Caco-2 (cell line): Measurements from ENCODE around the gene IL1RL2. TPM values are rescaled to one million over a fixed set of nuclear protein-coding genes. Genes with fewer than 3 reads are reported as not detected.

Source experiments
- BruUV-seq: library from RNA; stranded (reverse); fragments of 400-500 nt; replicated peaks from 2 replicates; lab custom pipeline; 2021; lab: Mats Ljungman, UMichigan
- CTCF ChIA-PET: fragments of 300-600 bp; sonication (Branson Sonifier 250); formaldehyde crosslinking; loops from one replicate; lab custom pipeline; 2022; ENCODE audit warnings: antibody characterized with exemption; lab: Charles Lee
- POLR2A ChIA-PET: fragments of 300-600 bp; sonication (Branson Sonifier 250); formaldehyde crosslinking; loops from one replicate; lab custom pipeline; 2022; ENCODE audit warnings: antibody characterized with exemption; lab: Charles Lee
- DNase-seq, 2 experiments: peaks; one replicate each; pipeline versions ENCODE4 v3.0.0 to v3.0.0-alpha.2; 2020 to 2022
- H3K27me3 ChIP-seq: replicated peaks from 2 replicates; pipeline ENCODE4 v1.6.0; 2011; ENCODE audit warnings: low read length; ENCODE audit not compliant: control insufficient read depth, insufficient read depth
- H3K36me3 ChIP-seq: 2 replicates; pipeline ENCODE4 v1.5.1; 2011; ENCODE audit warnings: low read length; ENCODE audit not compliant: control insufficient read depth, insufficient read depth
- H3K4me1 ChIP-seq: fragments of 250-450 bp; sonication (Bioruptor Pico); 2 replicates; pipeline ENCODE4 v1.5.1; 2020; ENCODE audit warnings: mild to moderate bottlenecking
- H3K4me3 ChIP-seq: 2 replicates; pipeline ENCODE4 v1.5.1; 2011; ENCODE audit warnings: low read depth, mild to moderate bottlenecking, control low read depth, low read length
- H3K9me3 ChIP-seq: fragments of 250-450 bp; sonication (Bioruptor Pico); 2 replicates; pipeline ENCODE4 v1.5.1; 2020; ENCODE audit warnings: mild to moderate bottlenecking, moderate library complexity
- H3K27ac Mint-ChIP-seq: one replicate; pipeline ENCODE4 v1.8.0; 2022; ENCODE audit warnings: mixed read lengths; ENCODE audit not compliant: unreplicated experiment
- H3K27me3 Mint-ChIP-seq: one replicate; pipeline ENCODE4 v1.8.0; 2022; ENCODE audit warnings: mixed read lengths; ENCODE audit not compliant: insufficient read depth, unreplicated experiment
- H3K36me3 Mint-ChIP-seq: one replicate; pipeline ENCODE4 v1.8.0; 2022; ENCODE audit warnings: mild to moderate bottlenecking, mixed read lengths; ENCODE audit not compliant: insufficient read depth, unreplicated experiment
- H3K4me1 Mint-ChIP-seq: one replicate; pipeline ENCODE4 v1.8.0; 2022; ENCODE audit warnings: low read depth, mixed read lengths; ENCODE audit not compliant: unreplicated experiment
- H3K4me3 Mint-ChIP-seq: one replicate; pipeline ENCODE4 v1.8.0; 2022; ENCODE audit warnings: mild to moderate bottlenecking, moderate library complexity, mixed read lengths; ENCODE audit not compliant: unreplicated experiment
- H3K9me3 Mint-ChIP-seq: one replicate; pipeline ENCODE4 v1.8.0; 2022; ENCODE audit warnings: mixed read lengths; ENCODE audit not compliant: unreplicated experiment
- intact Hi-C: fragments of 100-400 bp; cut with micrococcal nuclease; formaldehyde crosslinking; loops from one replicate; pipeline ENCODE4 v1.10.0; 2022; ENCODE audit not compliant: unreplicated experiment
- total RNA-seq: library from RNA; stranded (reverse); gene quantifications from 2 replicates; pipeline ENCODE4 v1.2.3, GENCODE V29; 2022
- TF ChIP-seq, protein P1 (sequence below), 2 experiments: fragments of 200-600 bp in 1 of 2; IDR thresholded peaks; 1 replicate in 1 of 2; 2 replicates in 1 of 2; pipeline versions ENCODE4 v1.5.1 to v1.8.0; 2011 to 2022; ENCODE audit warnings: antibody characterized with exemption in 1 of 2, control low read depth in 1 of 2, inconsistent platforms in 1 of 2, low read depth in 1 of 2, low read length in 1 of 2, mild to moderate bottlenecking in 1 of 2, moderate library complexity in 1 of 2; ENCODE audit not compliant: insufficient read depth in 1 of 2, severe bottlenecking in 1 of 2, unreplicated experiment in 1 of 2

Gene IL1RL2
- total RNA-seq, 1 experiment from 2014 or later = not detected

DNA sequence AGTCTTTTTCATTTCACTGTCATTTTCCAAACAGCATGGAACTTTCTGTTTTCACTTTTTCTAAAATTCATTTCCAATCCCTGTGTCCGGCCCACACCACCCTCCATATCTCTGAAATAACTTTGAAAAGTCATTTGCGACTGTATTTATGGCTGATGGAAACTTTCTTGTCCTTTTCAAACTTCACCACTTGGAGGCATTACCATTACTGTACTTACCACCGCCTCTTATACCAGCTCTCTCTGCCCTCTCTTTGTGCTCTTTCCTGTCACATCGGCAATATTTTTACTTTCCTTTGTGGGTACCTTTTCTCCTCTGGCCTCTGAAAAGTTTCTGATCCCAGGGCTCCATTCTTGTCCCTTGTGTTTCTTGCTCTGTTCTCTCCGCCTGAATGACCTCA, 85.0 kb downstream of the IL1RL2 start:
- Histone ChIP-seq H3K4me3 (no peak overlapping the region), H3K9me3 (no peaks in the 10 kb centered on the region; the same call in 1 of the 2 replicates), H3K27me3 (no peaks in the 10 kb centered on the region), H3K4me1 (no peaks in the 10 kb centered on the region), H3K36me3 (no peaks in the 10 kb centered on the region)
- ChIA-PET CTCF (no interaction called here), POLR2A (no interaction called here)
- Mint-ChIP-seq H3K9me3 (peaks cover 13% of the 10 kb centered on the region), H3K36me3 (no peaks in the 10 kb centered on the region), H3K4me1 (no peaks in the 10 kb centered on the region), H3K4me3 (no peak overlapping the region), H3K27ac (no peak overlapping the region), H3K27me3 (peaks cover 12% of the 10 kb centered on the region)
- TF ChIP-seq, protein P1, sequence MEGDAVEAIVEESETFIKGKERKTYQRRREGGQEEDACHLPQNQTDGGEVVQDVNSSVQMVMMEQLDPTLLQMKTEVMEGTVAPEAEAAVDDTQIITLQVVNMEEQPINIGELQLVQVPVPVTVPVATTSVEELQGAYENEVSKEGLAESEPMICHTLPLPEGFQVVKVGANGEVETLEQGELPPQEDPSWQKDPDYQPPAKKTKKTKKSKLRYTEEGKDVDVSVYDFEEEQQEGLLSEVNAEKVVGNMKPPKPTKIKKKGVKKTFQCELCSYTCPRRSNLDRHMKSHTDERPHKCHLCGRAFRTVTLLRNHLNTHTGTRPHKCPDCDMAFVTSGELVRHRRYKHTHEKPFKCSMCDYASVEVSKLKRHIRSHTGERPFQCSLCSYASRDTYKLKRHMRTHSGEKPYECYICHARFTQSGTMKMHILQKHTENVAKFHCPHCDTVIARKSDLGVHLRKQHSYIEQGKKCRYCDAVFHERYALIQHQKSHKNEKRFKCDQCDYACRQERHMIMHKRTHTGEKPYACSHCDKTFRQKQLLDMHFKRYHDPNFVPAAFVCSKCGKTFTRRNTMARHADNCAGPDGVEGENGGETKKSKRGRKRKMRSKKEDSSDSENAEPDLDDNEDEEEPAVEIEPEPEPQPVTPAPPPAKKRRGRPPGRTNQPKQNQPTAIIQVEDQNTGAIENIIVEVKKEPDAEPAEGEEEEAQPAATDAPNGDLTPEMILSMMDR (IDR thresholded peaks at IDR 0.05; ENCODE audit: insufficient read depth in 1 of 2, low read depth in 1 of 2, low read length in 1 of 2, severe bottlenecking in 1 of 2, unreplicated experiment in 1 of 2) = no peak
- intact Hi-C loops = no loop called here
- BruUV-seq = no TSS peak
- DNase-seq = no peak

DNA sequence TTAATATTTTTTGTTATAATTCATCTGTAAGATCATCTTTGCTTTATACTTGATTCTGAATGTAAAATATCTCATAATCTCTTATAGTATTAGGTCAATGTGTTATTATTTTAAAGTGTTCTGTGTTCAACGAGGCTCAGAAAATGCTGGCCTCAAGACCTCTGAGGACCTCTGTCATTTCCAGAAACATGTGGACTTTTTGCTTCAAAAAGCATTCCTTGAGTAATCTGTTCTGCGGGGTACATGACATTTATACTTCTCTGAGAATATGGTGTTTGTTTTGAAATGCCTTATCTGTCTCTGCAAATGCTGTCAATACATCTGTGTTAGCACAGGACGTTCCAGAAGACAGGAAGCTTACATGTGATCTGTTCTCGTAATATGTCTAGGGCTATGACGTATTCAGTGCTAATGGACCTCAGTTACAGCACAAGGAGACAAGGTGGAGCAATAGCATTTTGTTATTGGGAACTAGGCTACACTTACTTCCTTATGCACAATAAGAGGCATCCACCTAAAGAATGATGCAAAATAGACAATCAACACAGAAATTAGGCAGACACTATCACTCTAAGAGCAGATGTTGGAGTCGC, 86.9 kb downstream of the IL1RL2 start:
- TF ChIP-seq, protein P1 (IDR thresholded peaks at IDR 0.05; ENCODE audit: insufficient read depth in 1 of 2, low read depth in 1 of 2, low read length in 1 of 2, severe bottlenecking in 1 of 2, unreplicated experiment in 1 of 2) = no peak
- H3K4me1 ChIP-seq = no peaks in the 10 kb centered on the region
- no peaks in the 10 kb centered on the region for H3K36me3 ChIP-seq
- ChIA-PET POLR2A (no interaction called here), CTCF (interaction anchor here (0.8 kb wide), 1 partner anchor 33 kb away, joined by 3 read pairs; no protein-coding TSS in a partner anchor)
- intact Hi-C loops = no loop called here
- Mint-ChIP-seq H3K9me3 (peaks cover 13% of the 10 kb centered on the region), H3K36me3 (no peaks in the 10 kb centered on the region), H3K4me3 (no peak overlapping the region), H3K4me1 (no peaks in the 10 kb centered on the region), H3K27ac (no peak overlapping the region), H3K27me3 (peaks cover 12% of the 10 kb centered on the region)
- DNase-seq = peak in 1 of 2 experiments; percentile 5
- H3K4me3 ChIP-seq = no peak overlapping the region
- no peaks in the 10 kb centered on the region; the same call in 1 of the 2 replicates for H3K9me3 ChIP-seq
- BruUV-seq = no TSS peak
- H3K27me3 ChIP-seq = no peaks in the 10 kb centered on the region

DNA sequence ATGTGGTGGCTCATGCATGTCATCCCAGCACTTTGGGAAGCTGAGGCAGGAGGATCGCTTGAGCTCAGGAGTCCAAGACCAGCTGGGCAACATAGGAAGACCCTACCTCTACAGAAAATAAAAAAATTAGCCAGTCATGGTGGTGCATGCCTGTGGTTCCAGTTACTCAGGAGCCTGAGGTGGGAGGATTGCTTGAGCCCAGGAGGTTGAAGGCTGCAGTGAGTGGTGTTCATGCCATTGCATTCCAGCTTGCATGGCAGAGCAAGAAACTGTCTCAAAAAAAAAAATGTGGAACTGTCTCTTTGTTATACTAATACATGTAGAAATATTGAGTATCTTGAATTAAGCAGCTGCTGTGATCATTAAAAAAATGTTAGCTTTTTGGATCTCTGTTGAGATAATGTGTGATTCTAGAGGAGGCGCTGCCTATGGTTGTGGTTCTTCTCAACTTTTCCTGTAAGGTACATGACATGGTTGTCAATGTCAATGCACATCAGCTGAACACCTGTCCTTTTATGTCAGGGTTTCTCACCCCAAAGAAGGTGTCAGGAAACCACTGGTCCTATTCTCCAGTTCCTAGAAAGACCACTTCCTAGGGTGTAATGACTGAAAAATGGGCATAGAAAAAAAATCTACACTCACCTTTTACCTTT, 89.9 kb downstream of the IL1RL2 start:
- Histone ChIP-seq H3K36me3 (no peaks in the 10 kb centered on the region), H3K4me3 (no peak overlapping the region), H3K27me3 (no peaks in the 10 kb centered on the region), H3K4me1 (no peaks in the 10 kb centered on the region), H3K9me3 (no peaks in the 10 kb centered on the region; the same call in 1 of the 2 replicates)
- BruUV-seq = no TSS peak
- POLR2A ChIA-PET = no interaction called here
- H3K9me3 Mint-ChIP-seq = peaks cover 13% of the 10 kb centered on the region
- TF ChIP-seq, protein P1 (IDR thresholded peaks at IDR 0.05; ENCODE audit: insufficient read depth in 1 of 2, low read depth in 1 of 2, low read length in 1 of 2, severe bottlenecking in 1 of 2, unreplicated experiment in 1 of 2) = no peak
- no peak for DNase-seq
- peaks cover 10% of the 10 kb centered on the region for H3K27me3 Mint-ChIP-seq
- no peak overlapping the region for H3K27ac Mint-ChIP-seq
- intact Hi-C loops = no loop called here
- no peaks in the 10 kb centered on the region for H3K36me3 Mint-ChIP-seq
- no peak overlapping the region for H3K4me3 Mint-ChIP-seq
- no peaks in the 10 kb centered on the region for H3K4me1 Mint-ChIP-seq
- CTCF ChIA-PET = no interaction called here
